HepG2 (cell line): Measurements from ENCODE around the gene DHRS1. TPM values are rescaled to one million over a fixed set of nuclear protein-coding genes. Genes with fewer than 3 reads are reported as not detected.

ENCODE experiments used
- ATAC-seq: fragments of 200-7000 bp; cut with Tn5 transposase; 3 replicates; pipeline ENCODE4 v1.9.1; 2020; ENCODE audit warnings: mild to moderate bottlenecking, moderate library complexity
- BruUV-seq: library from RNA; stranded (reverse); fragments of 400-500 nt; replicated peaks from 2 replicates; lab custom pipeline; 2021; lab: Mats Ljungman, UMichigan
- CTCF ChIA-PET: fragments of 300-600 bp; formaldehyde crosslinking; extraction: SDS; loops from one replicate; lab custom pipeline; 2021; ENCODE audit warnings: low total read pairs, inconsistent platforms, low intra/inter-chr PET ratio; lab: Yijun Ruan, JAX
- POLR2A ChIA-PET: fragments of 350-600 bp; sonication (Branson Sonifier 250); formaldehyde crosslinking; loops from one replicate; lab custom pipeline; 2020; ENCODE audit warnings: antibody characterized with exemption, inconsistent platforms; lab: Yijun Ruan, JAX
- DNase-seq: peaks from one replicate; pipeline ENCODE4 v3.0.0-alpha.2; 2015; ENCODE audit warnings: low spot score
- FAIRE-seq: peaks from 3 replicates; lab custom pipeline; 2011; peaks lifted over from hg19 to GRCh38; lab: Jason Lieb, UNC
- H2AFZ ChIP-seq: one replicate; pipeline ENCODE4 v1.6.1; 2011; ENCODE audit warnings: low read length, inconsistent platforms
- H3K27ac ChIP-seq: fragments of 300-600 bp; 3 replicates; pipeline ENCODE4 v1.8.0; 2011; ENCODE audit warnings: mixed run types, mild to moderate bottlenecking, mixed read lengths, low read length, inconsistent platforms; ENCODE audit not compliant: insufficient read depth; ENCODE audit errors: extremely low read length
- H3K27me3 ChIP-seq, 2 experiments: fragments of 200-600 bp in 1 of 2; 2 replicates in 1 of 2; 3 replicates in 1 of 2; pipeline versions ENCODE4 v1.6.0 to v1.8.0; 2011; ENCODE audit warnings: low read length in 2 of 2, mild to moderate bottlenecking in 2 of 2, moderate library complexity in 2 of 2, inconsistent platforms in 1 of 2; ENCODE audit not compliant: insufficient read depth in 2 of 2, control insufficient read depth in 1 of 2
- H3K36me3 ChIP-seq, 2 experiments: fragments of 200-600 bp in 1 of 2; replicated peaks in 1 of 2; 2 replicates in 1 of 2; 3 replicates in 1 of 2; pipeline versions ENCODE4 v1.5.1 to v1.8.0; 2011; ENCODE audit warnings: low read length in 2 of 2, inconsistent platforms in 1 of 2; ENCODE audit not compliant: insufficient read depth in 2 of 2, control insufficient read depth in 1 of 2
- H3K4me1 ChIP-seq: 2 replicates; pipeline ENCODE4 v1.5.1; 2012; ENCODE audit warnings: low read length, inconsistent platforms; ENCODE audit not compliant: insufficient read depth
- H3K4me2 ChIP-seq: 2 replicates; pipeline ENCODE4 v1.6.0; 2011; ENCODE audit warnings: low read depth, low read length, inconsistent platforms
- H3K4me3 ChIP-seq, 3 experiments: fragments of 200-600 bp in 1 of 3; sonication (generic), shearing (Covaris generic) in 1 of 3; replicated peaks in 1 of 3; 2 replicates each; pipeline ENCODE4 v1.5.1; 2011 to 2016; ENCODE audit warnings: low read length in 3 of 3, inconsistent platforms in 2 of 3, low read depth in 2 of 3, mild to moderate bottlenecking in 2 of 3, control low read depth in 1 of 3, mixed read lengths in 1 of 3; ENCODE audit not compliant: insufficient read depth in 1 of 3
- H3K79me2 ChIP-seq: one replicate; pipeline ENCODE4 v1.6.1; 2011; ENCODE audit warnings: low read length, inconsistent platforms; ENCODE audit not compliant: insufficient read depth
- H3K9ac ChIP-seq: 2 replicates; pipeline ENCODE4 v1.6.0; 2011; ENCODE audit warnings: mild to moderate bottlenecking, low read depth, low read length, inconsistent platforms; ENCODE audit not compliant: insufficient read depth
- H3K9me3 ChIP-seq: 2 replicates; pipeline ENCODE4 v1.5.1; 2012; ENCODE audit warnings: mild to moderate bottlenecking, low read length
- H4K20me1 ChIP-seq: 2 replicates; pipeline ENCODE4 v1.6.0; 2011; ENCODE audit warnings: inconsistent platforms, mild to moderate bottlenecking, low read length, moderate library complexity; ENCODE audit not compliant: insufficient read depth
- BCL6 ChIP-seq: IDR thresholded peaks from 2 replicates; pipeline ENCODE4 v1.6.1; 2016; ENCODE audit warnings: missing genetic modification reagents, missing compliant biosample characterization
- BORCS8-MEF2B ChIP-seq: sonication (generic); formaldehyde crosslinking; IDR thresholded peaks from 2 replicates; pipeline ENCODE4 v1.8.0; 2022; ENCODE audit warnings: mild to moderate bottlenecking, missing genetic modification reagents
- CEBPB ChIP-seq: IDR thresholded peaks from 2 replicates; pipeline ENCODE4 v1.6.1; 2011; ENCODE audit warnings: low read depth, low read length, improper control_type of control experiment, borderline replicate concordance
- CEBPG ChIP-seq: IDR thresholded peaks from 2 replicates; pipeline ENCODE4 v1.6.1; 2016
- ESRRA ChIP-seq: sonication (generic); formaldehyde crosslinking; IDR thresholded peaks from 2 replicates; pipeline ENCODE4 v1.5.1; 2020; ENCODE audit warnings: mild to moderate bottlenecking, low read depth, missing genetic modification reagents
- FOXO1 ChIP-seq: sonication (generic); formaldehyde crosslinking; IDR thresholded peaks from 2 replicates; pipeline ENCODE4 v1.4.0; 2020; ENCODE audit warnings: missing genetic modification reagents
- KLF16 ChIP-seq, 2 experiments: sonication (generic) in 1 of 2; formaldehyde crosslinking in 1 of 2; IDR thresholded peaks; 2 replicates each; pipeline versions ENCODE4 v1.6.1 to v1.8.0; 2016 to 2023; ENCODE audit warnings: missing genetic modification reagents in 2 of 2, missing compliant biosample characterization in 1 of 2
- MBNL3 ChIP-seq: fragments of 250-450 bp; sonication (Bioruptor Pico); conservative IDR thresholded peaks from 2 replicates; pipeline ENCODE4 v1.8.0; 2022; ENCODE audit warnings: mild to moderate bottlenecking, inconsistent platforms
- MLLT10 ChIP-seq: sonication (generic); formaldehyde crosslinking; IDR thresholded peaks from 2 replicates; pipeline ENCODE4 v1.4.0; 2020; ENCODE audit warnings: missing genetic modification reagents
- NAIF1 ChIP-seq: sonication (generic); formaldehyde crosslinking; IDR thresholded peaks from 2 replicates; pipeline ENCODE4 v1.5.0; 2020; ENCODE audit warnings: mild to moderate bottlenecking, missing genetic modification reagents, borderline replicate concordance
- STAT5B ChIP-seq: sonication (generic); formaldehyde crosslinking; IDR thresholded peaks from 2 replicates; pipeline ENCODE4 v1.4.0; 2020; ENCODE audit warnings: missing genetic modification reagents
- TOE1 ChIP-seq: sonication (generic); formaldehyde crosslinking; IDR thresholded peaks from 2 replicates; pipeline ENCODE4 v1.4.0; 2020; ENCODE audit warnings: mild to moderate bottlenecking, missing genetic modification reagents
- TRIM24 ChIP-seq: sonication (generic); formaldehyde crosslinking; IDR thresholded peaks from 2 replicates; pipeline ENCODE4 v1.8.0; 2022; ENCODE audit warnings: mild to moderate bottlenecking, missing genetic modification reagents
- ZBTB25 ChIP-seq: IDR thresholded peaks from 2 replicates; pipeline ENCODE4 v1.6.1; 2018; ENCODE audit warnings: missing genetic modification reagents
- ZFAT ChIP-seq: sonication (generic); formaldehyde crosslinking; conservative IDR thresholded peaks from 2 replicates; pipeline ENCODE4 v1.8.1; 2023; ENCODE audit warnings: missing genetic modification reagents, inconsistent platforms
- ZNF296 ChIP-seq: sonication (generic); formaldehyde crosslinking; conservative IDR thresholded peaks from 2 replicates; pipeline ENCODE4 v1.5.0; 2020; ENCODE audit warnings: mild to moderate bottlenecking, missing genetic modification reagents
- ZNF337 ChIP-seq: sonication (generic); formaldehyde crosslinking; IDR thresholded peaks from 2 replicates; pipeline ENCODE4 v1.5.1; 2020; ENCODE audit warnings: missing genetic modification reagents, low read depth, mild to moderate bottlenecking, borderline replicate concordance
- ZNF350 ChIP-seq: sonication (generic); formaldehyde crosslinking; IDR thresholded peaks from 2 replicates; pipeline ENCODE4 v1.4.0; 2020; ENCODE audit warnings: mild to moderate bottlenecking, low read depth, missing genetic modification reagents, borderline replicate concordance
- ZNF468 ChIP-seq: sonication (generic); formaldehyde crosslinking; IDR thresholded peaks from 2 replicates; pipeline ENCODE4 v1.8.0; 2022; ENCODE audit warnings: mild to moderate bottlenecking, moderate library complexity, missing genetic modification reagents
- ZNF550 ChIP-seq: sonication (generic); formaldehyde crosslinking; IDR thresholded peaks from 2 replicates; pipeline ENCODE4 v1.4.0; 2020; ENCODE audit warnings: mild to moderate bottlenecking, missing genetic modification reagents, borderline replicate concordance
- ZNF652 ChIP-seq: IDR thresholded peaks from 2 replicates; pipeline ENCODE4 v1.6.1; 2016; ENCODE audit warnings: low read depth, borderline replicate concordance
- ZNF766 ChIP-seq: sonication (generic); formaldehyde crosslinking; IDR thresholded peaks from 2 replicates; pipeline ENCODE4 v1.5.0; 2020; ENCODE audit warnings: missing genetic modification reagents, borderline replicate concordance
- WGBS: methylation state at CpG from one replicate; pipeline ENCODE4 v1.1.6; 2017; ENCODE audit warnings: low lambda C conversion rate; 5-methylcytosine and 5-hydroxymethylcytosine counted together
- in situ Hi-C: cut with HindIII; loops from 2 replicates; pipeline ENCODE4 v1.10.0; 2017; ENCODE audit warnings: low pct_unique_long_range_greater_than_20kb; ENCODE audit not compliant: extremely low pct_ligation_motif_present
- intact Hi-C: fragments of 100-400 bp; cut with micrococcal nuclease; formaldehyde crosslinking; loops from one replicate; pipeline ENCODE4 v1.10.0; 2022; ENCODE audit not compliant: unreplicated experiment
- polyA plus RNA-seq, 8 experiments: library from polyadenylated mRNA; depleted of rRNA in 3 of 8; stranded (reverse) in 7 of 8; unstranded in 1 of 8; fragments of >200 nt; fragmentation: Illumina TruSeq in 4 of 8; extraction: Trizol in 4 of 8; gene quantifications; 2 replicates each; pipeline versions ENCODE4 v1.2.1 to v1.2.3, GENCODE V29; 2011 to 2016; ENCODE audit warnings: low read depth in 4 of 8, missing spikeins in 1 of 8, mixed read lengths in 1 of 8; ENCODE audit not compliant: insufficient read depth in 1 of 8
- total RNA-seq, 5 experiments: library from RNA; depleted of rRNA; stranded (reverse); fragments of >200 nt; fragmentation: Illumina TruSeq; extraction: Trizol; gene quantifications; 2 replicates each; pipeline ENCODE4 v1.2.3, GENCODE V29; 2016; ENCODE audit warnings: low read depth in 1 of 5
- TF ChIP-seq, protein P1 (sequence below): sonication (generic); formaldehyde crosslinking; IDR thresholded peaks from 2 replicates; pipeline ENCODE4 v1.4.0; 2020; ENCODE audit warnings: low read depth, mild to moderate bottlenecking, missing genetic modification reagents

DHRS1 gene
- total and polyA plus RNA-seq, 2 of the 13 experiments (the other 11 are each of a cell fraction or from before 2014, with no cell fraction given), result 49.8 to 60.8 TPM

DNA sequence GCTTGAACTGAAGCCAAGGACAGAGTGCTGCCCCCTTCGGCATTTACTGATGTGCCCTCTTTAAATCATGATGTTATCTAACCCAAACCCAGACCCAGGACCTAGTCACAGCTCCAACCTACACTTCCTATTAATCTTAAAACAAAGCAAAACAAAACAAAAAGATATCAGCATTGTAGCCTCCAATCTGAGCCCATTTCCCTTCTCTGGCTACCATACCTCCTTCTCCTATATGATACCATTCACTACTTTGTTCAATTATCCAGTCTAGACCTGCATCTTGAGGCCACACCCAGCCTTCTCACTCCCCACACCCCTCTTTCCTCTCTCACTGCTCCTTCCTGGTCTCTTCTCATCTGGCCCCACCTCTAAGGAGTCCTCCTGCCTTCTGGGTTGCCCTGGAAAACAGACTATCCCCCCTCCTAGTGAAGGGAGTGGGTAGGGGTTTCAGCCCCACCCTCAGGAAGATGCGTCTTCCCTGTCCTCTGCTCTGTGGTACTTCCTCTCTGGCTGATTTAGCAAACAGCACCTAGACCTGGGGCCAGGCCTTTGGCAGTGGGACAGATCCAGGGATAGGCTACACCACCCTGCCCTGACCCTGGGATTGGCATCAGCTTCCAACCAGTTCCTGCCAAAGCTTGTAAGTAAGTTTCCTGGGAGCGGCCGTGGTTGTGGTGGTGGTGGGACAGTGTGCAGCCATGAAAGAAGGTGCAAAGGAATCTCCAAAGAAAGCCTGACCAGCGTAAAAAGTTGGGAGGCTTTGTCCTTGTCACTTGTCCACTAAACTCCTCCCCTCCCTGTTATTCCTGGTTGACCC lies 15.0 kb upstream of the DHRS1 start:
- POLR2A ChIA-PET, result interaction anchor here (1.4 to 9.3 kb wide), 4 partner anchors 7 to 72 kb away, joined by 11 to 213 read pairs (median 41); partner anchors contain the start of genes CIDEB, DHRS1, NOP9 and RABGGTA
- TF ChIP-seq ESRRA (CRISPR knock-in tag), result no peak
- TF ChIP-seq MBNL3 (CRISPR knock-in tag), result no peak
- no peak for TF ChIP-seq MLLT10
- no peak for TF ChIP-seq ZNF766 (CRISPR knock-in tag)
- TF ChIP-seq CEBPG (CRISPR knock-in tag), result no peak
- no peak for TF ChIP-seq ZNF468 (CRISPR knock-in tag)
- peak in 1 of 2 experiments; percentile 52; a peak in 1 of 4 replicates for TF ChIP-seq KLF16 (CRISPR knock-in tag; IDR thresholded peaks at IDR 0.05)
- TF ChIP-seq FOXO1 (CRISPR knock-in tag), result no peak
- no peak for TF ChIP-seq TOE1 (CRISPR knock-in tag)
- no peak for TF ChIP-seq TRIM24 (CRISPR knock-in tag)
- no peak for TF ChIP-seq BCL6 (CRISPR knock-in tag)
- TF ChIP-seq ZFAT, result no peak
- TF ChIP-seq ZNF337 (CRISPR knock-in tag), result no peak
- TF ChIP-seq ZNF350 (CRISPR knock-in tag), result no peak
- no peak for TF ChIP-seq STAT5B (CRISPR knock-in tag)
- TF ChIP-seq, protein P1, sequence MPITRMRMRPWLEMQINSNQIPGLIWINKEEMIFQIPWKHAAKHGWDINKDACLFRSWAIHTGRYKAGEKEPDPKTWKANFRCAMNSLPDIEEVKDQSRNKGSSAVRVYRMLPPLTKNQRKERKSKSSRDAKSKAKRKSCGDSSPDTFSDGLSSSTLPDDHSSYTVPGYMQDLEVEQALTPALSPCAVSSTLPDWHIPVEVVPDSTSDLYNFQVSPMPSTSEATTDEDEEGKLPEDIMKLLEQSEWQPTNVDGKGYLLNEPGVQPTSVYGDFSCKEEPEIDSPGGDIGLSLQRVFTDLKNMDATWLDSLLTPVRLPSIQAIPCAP (CRISPR knock-in tag), result no peak
- TF ChIP-seq BORCS8-MEF2B (CRISPR knock-in tag), result peak; percentile 14; the same call in 1 of the 2 replicates
- TF ChIP-seq ZNF550 (CRISPR knock-in tag), result 0 out of 2 replicates have a peak, but pooled peaks have one; percentile 15
- no peak for TF ChIP-seq CEBPB
- no peak for TF ChIP-seq ZNF296 (CRISPR knock-in tag)
- no peak for TF ChIP-seq ZBTB25 (CRISPR knock-in tag)
- TF ChIP-seq NAIF1, result no peak
- no peak for TF ChIP-seq ZNF652 (CRISPR knock-in tag)

More for the DNA sequence above, 15.0 kb upstream of the DHRS1 start:
- Histone ChIP-seq H3K27ac (peak overlapping the region; percentile 18), H3K79me2 (no peaks in the 10 kb centered on the region), H3K4me3 (peak overlapping the region in 1 of 3 experiments; percentile 73; a peak in 1 of 6 replicates), H3K36me3 (0 out of 5 replicates have a peak, but pooled peaks cover 0 to 1% of the 10 kb centered on the region in 2 experiments), H4K20me1 (no peaks in the 10 kb centered on the region), H2AFZ (no peak overlapping the region), H3K4me1 (peaks cover 46% of the 10 kb centered on the region), H3K27me3 (peaks cover 4 to 29% of the 10 kb centered on the region in 2 experiments; a peak in 3 of 5 replicates), H3K9me3 (no peaks in the 10 kb centered on the region), H3K4me2 (peak overlapping the region; percentile 89), H3K9ac (no peak overlapping the region)
- ATAC-seq (peak; percentile 6), DNase-seq (no peak), FAIRE-seq (peak; percentile 42)
- intact Hi-C loops (no loop called here), in situ Hi-C loops (no loop called here)
- BruUV-seq, result TSS peak; percentile 32
- CTCF ChIA-PET, result no interaction called here
- 83% methylated on average over 5 of the region's 5 CpGs for WGBS
